ENCODE measurements around the gene PDE4D.

PDE4D gene

DNA sequence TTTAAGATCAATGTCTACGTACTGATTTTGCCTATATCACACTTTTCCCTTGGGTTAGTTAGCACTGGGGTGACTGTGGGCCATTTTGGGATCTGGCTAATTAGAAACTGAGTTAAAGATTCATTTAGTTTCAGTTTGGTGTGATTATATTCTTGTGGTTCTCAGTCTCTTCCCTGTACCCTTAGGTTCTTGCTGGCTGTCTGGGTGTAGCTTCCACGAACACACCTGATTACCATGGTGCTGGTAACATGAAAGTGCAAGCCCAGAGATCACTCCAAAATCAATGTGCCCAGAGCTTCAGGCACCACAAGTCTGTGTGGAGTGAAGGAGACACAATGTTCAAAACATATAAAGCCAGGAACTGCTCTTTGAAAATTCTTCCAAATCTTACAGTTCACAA, 248.1 kb downstream of the PDE4D start:
- Histone ChIP-seq H3K9me2 (replicated peaks; ENCODE audit: insufficient read depth, low read length) (no peaks in the 10 kb centered on the region), H2AFZ (ENCODE audit: low read length) (peak overlapping the region; percentile 29), H3K79me2 (ENCODE audit: low read length) (no peaks in the 10 kb centered on the region), H3K4me3 (ENCODE audit: low read length) (no peak overlapping the region), H3K9me3 (replicated peaks; ENCODE audit: insufficient read depth, low read length) (no peaks in the 10 kb centered on the region), H3K4me2 (ENCODE audit: low read depth, low read length) (peak overlapping the region; percentile 62), H3K27me3 (replicated peaks; ENCODE audit: insufficient read depth, low read length) (no peaks in the 10 kb centered on the region), H3K9ac (ENCODE audit: low read length) (no peak overlapping the region), H3K4me1 (ENCODE audit: low read length) (peaks cover 12% of the 10 kb centered on the region), H3F3A (ENCODE audit: insufficient read depth, low read length) (no peaks in the 10 kb centered on the region), H3K27ac (ENCODE audit: low read length) (peak overlapping the region; percentile 14; the same call in 1 of the 2 replicates), H3K36me3 (replicated peaks; ENCODE audit: insufficient read depth, low read length) (no peaks in the 10 kb centered on the region), H4K20me1 (ENCODE audit: insufficient read depth, low read length) (no peaks in the 10 kb centered on the region)
- DNase-seq = peak; percentile 54
- TF ChIP-seq CTCF (IDR thresholded peaks at IDR 0.05; ENCODE audit: low read length) (no peak), EZH2 (optimal IDR thresholded peaks at IDR 0.05; ENCODE audit: low read depth, low read length) (no peak)

GRCh38 chr5:59640411-59640810, 253.1 kb downstream of the PDE4D start:
- Histone ChIP-seq H2AFZ (ENCODE audit: low read length) (no peak overlapping the region), H3K79me2 (ENCODE audit: low read length) (no peaks in the 10 kb centered on the region), H3K4me1 (ENCODE audit: low read length) (peaks cover 8% of the 10 kb centered on the region), H4K20me1 (ENCODE audit: insufficient read depth, low read length) (no peaks in the 10 kb centered on the region), H3F3A (ENCODE audit: insufficient read depth, low read length) (no peaks in the 10 kb centered on the region), H3K36me3 (replicated peaks; ENCODE audit: insufficient read depth, low read length) (no peaks in the 10 kb centered on the region), H3K27me3 (replicated peaks; ENCODE audit: insufficient read depth, low read length) (no peaks in the 10 kb centered on the region), H3K4me2 (ENCODE audit: low read depth, low read length) (no peak overlapping the region), H3K27ac (ENCODE audit: low read length) (no peak overlapping the region), H3K9me3 (replicated peaks; ENCODE audit: insufficient read depth, low read length) (no peaks in the 10 kb centered on the region), H3K9me2 (replicated peaks; ENCODE audit: insufficient read depth, low read length) (no peaks in the 10 kb centered on the region), H3K9ac (ENCODE audit: low read length) (no peak overlapping the region), H3K4me3 (ENCODE audit: low read length) (no peak overlapping the region)
- no peak for DNase-seq
- TF ChIP-seq EZH2phosphoT487 (IDR thresholded peaks at IDR 0.05; ENCODE audit: low read length) (no peak), CTCF (IDR thresholded peaks at IDR 0.05; ENCODE audit: low read length) (no peak), EZH2 (optimal IDR thresholded peaks at IDR 0.05; ENCODE audit: low read depth, low read length) (no peak)

GRCh38 chr5:59637884-59638580, 255.5 kb downstream of the PDE4D start:
- H3K9me2 ChIP-seq (replicated peaks; ENCODE audit: insufficient read depth, low read length) = no peaks in the 10 kb centered on the region
- no peaks in the 10 kb centered on the region for H3K79me2 ChIP-seq (ENCODE audit: low read length)
- H3K27ac ChIP-seq (ENCODE audit: low read length) = no peak overlapping the region
- no peak overlapping the region for H3K9ac ChIP-seq (ENCODE audit: low read length)
- no peaks in the 10 kb centered on the region for H3K4me1 ChIP-seq (ENCODE audit: low read length)
- H4K20me1 ChIP-seq (ENCODE audit: insufficient read depth, low read length) = no peaks in the 10 kb centered on the region
- no peaks in the 10 kb centered on the region for H3K9me3 ChIP-seq (replicated peaks; ENCODE audit: insufficient read depth, low read length)
- H3K4me3 ChIP-seq (ENCODE audit: low read length) = no peak overlapping the region
- no peaks in the 10 kb centered on the region for H3K27me3 ChIP-seq (replicated peaks; ENCODE audit: insufficient read depth, low read length)
- no peak for DNase-seq
- TF ChIP-seq EZH2phosphoT487 (IDR thresholded peaks at IDR 0.05; ENCODE audit: low read length) = no peak
- no peak for TF ChIP-seq EZH2 (optimal IDR thresholded peaks at IDR 0.05; ENCODE audit: low read depth, low read length)
- no peak for TF ChIP-seq CTCF (IDR thresholded peaks at IDR 0.05; ENCODE audit: low read length)
- H3K4me2 ChIP-seq (ENCODE audit: low read depth, low read length) = no peak overlapping the region
- H3F3A ChIP-seq (ENCODE audit: insufficient read depth, low read length) = no peaks in the 10 kb centered on the region
- H3K36me3 ChIP-seq (replicated peaks; ENCODE audit: insufficient read depth, low read length) = no peaks in the 10 kb centered on the region
- H2AFZ ChIP-seq (ENCODE audit: low read length) = no peak overlapping the region

Data from MM.1S (cell line).